H1 (cell line): Measurements from ENCODE around the gene COQ5. TPM values are rescaled to one million over a fixed set of nuclear protein-coding genes. Genes with fewer than 3 reads are reported as not detected.

Source experiments
- CTCF ChIA-PET: fragments of 300-600 bp; sonication (Branson Sonifier 250); formaldehyde crosslinking; loops from one replicate; lab custom pipeline; 2021; ENCODE audit not compliant: partially characterized antibody; lab: Charles Lee
- POLR2A ChIA-PET: fragments of 300-600 bp; sonication (Branson Sonifier 250); formaldehyde crosslinking; loops from one replicate; lab custom pipeline; 2021; ENCODE audit warnings: inconsistent platforms; ENCODE audit not compliant: partially characterized antibody; lab: Charles Lee
- DNase-seq, 2 experiments: peaks; one replicate each; pipeline versions ENCODE4 v3.0.0 to v3.0.0-alpha.2; 2010 to 2022; ENCODE audit warnings: low spot score in 2 of 2, low read depth in 1 of 2, mixed read lengths in 1 of 2
- FAIRE-seq: peaks from 2 replicates; lab custom pipeline; 2011; peaks lifted over from hg19 to GRCh38; lab: Jason Lieb, UNC
- H2AFZ ChIP-seq: 2 replicates; pipeline ENCODE4 v1.8.1; 2012; ENCODE audit warnings: low read length, inconsistent platforms
- H2AK5ac ChIP-seq: 2 replicates; pipeline ENCODE4 v1.6.1; 2013; ENCODE audit warnings: low read depth, low read length
- H2BK120ac ChIP-seq: replicated peaks from 2 replicates; pipeline ENCODE3; 2013; ENCODE audit warnings: low read depth, low read length, inconsistent platforms
- H2BK12ac ChIP-seq: 2 replicates; pipeline ENCODE4 v1.6.1; 2013; ENCODE audit warnings: low read depth, low read length
- H2BK15ac ChIP-seq: 2 replicates; pipeline ENCODE4 v1.6.1; 2013; ENCODE audit warnings: low read length
- H2BK20ac ChIP-seq: 2 replicates; pipeline ENCODE4 v1.6.1; 2013; ENCODE audit warnings: low read length
- H2BK5ac ChIP-seq: 2 replicates; pipeline ENCODE4 v1.6.1; 2013; ENCODE audit warnings: low read depth, low read length
- H3K14ac ChIP-seq: 2 replicates; pipeline ENCODE4 v1.6.1; 2013; ENCODE audit warnings: inconsistent platforms; ENCODE audit not compliant: insufficient read length
- H3K18ac ChIP-seq: 2 replicates; pipeline ENCODE4 v1.6.1; 2013; ENCODE audit warnings: low read length; ENCODE audit errors: extremely low read depth
- H3K23ac ChIP-seq: 2 replicates; pipeline ENCODE4 v1.6.1; 2013; ENCODE audit warnings: inconsistent platforms; ENCODE audit not compliant: insufficient read length
- H3K23me2 ChIP-seq: 2 replicates; pipeline ENCODE4 v1.6.1; 2013; ENCODE audit warnings: low read depth, low read length
- H3K27ac ChIP-seq: 2 replicates; pipeline ENCODE4 v1.6.1; 2011; ENCODE audit warnings: low read depth, low read length, inconsistent platforms
- H3K27me3 ChIP-seq, 4 experiments: replicated peaks in 1 of 4; 1 replicate in 1 of 4; 2 replicates in 3 of 4; pipeline versions ENCODE4 v1.6.1 to v1.8.1; 2011 to 2013; ENCODE audit warnings: low read length in 3 of 4, mild to moderate bottlenecking in 3 of 4, inconsistent platforms in 2 of 4, mixed read lengths in 2 of 4, moderate library complexity in 1 of 4; ENCODE audit not compliant: control insufficient read depth in 3 of 4, insufficient read depth in 3 of 4; ENCODE audit errors: extremely low read depth in 1 of 4
- H3K36me3 ChIP-seq, 4 experiments: 2 replicates each; pipeline versions ENCODE4 v1.6.1 to v1.8.1; 2011 to 2013; ENCODE audit warnings: mild to moderate bottlenecking in 4 of 4, low read length in 3 of 4, moderate library complexity in 2 of 4, control low read depth in 1 of 4, inconsistent platforms in 1 of 4; ENCODE audit not compliant: insufficient read depth in 4 of 4, control insufficient read depth in 2 of 4
- H3K4ac ChIP-seq: replicated peaks from 2 replicates; pipeline ENCODE3; 2013; ENCODE audit warnings: low read length, low read depth, mixed read lengths, inconsistent platforms; ENCODE audit not compliant: insufficient read length
- H3K4me1 ChIP-seq, 4 experiments: replicated peaks in 1 of 4; 1 replicate in 1 of 4; 2 replicates in 3 of 4; pipeline versions ENCODE4 v1.6.1 to v1.8.1; 2011 to 2013; ENCODE audit warnings: low read length in 3 of 4, inconsistent platforms in 2 of 4, mixed read lengths in 1 of 4; ENCODE audit not compliant: insufficient read depth in 4 of 4, control insufficient read depth in 3 of 4
- H3K4me2 ChIP-seq, 2 experiments: 2 replicates each; pipeline versions ENCODE4 v1.6.1 to v1.8.1; 2011 to 2013; ENCODE audit warnings: low read depth in 2 of 2, low read length in 2 of 2, control low read depth in 1 of 2, inconsistent platforms in 1 of 2, mild to moderate bottlenecking in 1 of 2; ENCODE audit not compliant: insufficient read depth in 1 of 2
- H3K4me3 ChIP-seq, 4 experiments: fragments of 200-600, 300-600 bp in 1 of 4; sonication (generic), shearing (Covaris generic), sonication (Bioruptor Twin) in 1 of 4; 2 replicates each; pipeline versions ENCODE4 v1.5.1 to v1.8.1; 2011 to 2016; ENCODE audit warnings: low read length in 4 of 4, low read depth in 3 of 4, control low read depth in 2 of 4, inconsistent platforms in 2 of 4, mild to moderate bottlenecking in 2 of 4, mixed read lengths in 1 of 4, moderate library complexity in 1 of 4; ENCODE audit not compliant: insufficient read depth in 2 of 4; ENCODE audit errors: extremely low read depth in 1 of 4
- H3K56ac ChIP-seq: replicated peaks from 2 replicates; pipeline ENCODE3; 2013; ENCODE audit warnings: low read depth, mild to moderate bottlenecking, mixed read lengths, low read length, inconsistent platforms; ENCODE audit not compliant: insufficient read length
- H3K79me1 ChIP-seq: 2 replicates; pipeline ENCODE4 v1.6.1; 2013; ENCODE audit warnings: low read depth, low read length, control low read depth
- H3K79me2 ChIP-seq, 2 experiments: 2 replicates each; pipeline versions ENCODE4 v1.6.1 to v1.8.1; 2012 to 2013; ENCODE audit warnings: low read length in 2 of 2, mild to moderate bottlenecking in 2 of 2, inconsistent platforms in 1 of 2; ENCODE audit not compliant: insufficient read depth in 2 of 2, control insufficient read depth in 1 of 2
- H3K9ac ChIP-seq, 4 experiments: replicated peaks in 1 of 4; 1 replicate in 1 of 4; 2 replicates in 3 of 4; pipeline versions ENCODE4 v1.6.1 to v1.8.1; 2011 to 2013; ENCODE audit warnings: low read depth in 3 of 4, low read length in 3 of 4, control low read depth in 2 of 4, mild to moderate bottlenecking in 2 of 4, moderate library complexity in 2 of 4, inconsistent platforms in 1 of 4; ENCODE audit errors: extremely low read depth in 1 of 4
- H3K9me3 ChIP-seq, 2 experiments: 2 replicates each; pipeline versions ENCODE4 v1.6.1 to v1.8.1; 2012 to 2013; ENCODE audit warnings: mild to moderate bottlenecking in 2 of 2, moderate library complexity in 2 of 2, control low read depth in 1 of 2, inconsistent platforms in 1 of 2, low read depth in 1 of 2, low read length in 1 of 2, mixed read lengths in 1 of 2; ENCODE audit not compliant: insufficient read depth in 2 of 2
- H4K20me1 ChIP-seq, 2 experiments: replicated peaks in 1 of 2; 2 replicates each; pipeline versions ENCODE3 to v1.8.1; 2011 to 2013; ENCODE audit warnings: inconsistent platforms in 2 of 2, low read length in 2 of 2, mild to moderate bottlenecking in 1 of 2; ENCODE audit not compliant: insufficient read depth in 2 of 2, control insufficient read depth in 1 of 2
- H4K5ac ChIP-seq: 2 replicates; pipeline ENCODE4 v1.6.1; 2013; ENCODE audit warnings: low read length, low read depth, mixed read lengths, inconsistent platforms; ENCODE audit not compliant: insufficient read length
- H4K8ac ChIP-seq: 2 replicates; pipeline ENCODE4 v1.8.0; 2013; ENCODE audit warnings: mild to moderate bottlenecking, moderate library complexity, low read length, inconsistent platforms; ENCODE audit not compliant: insufficient read depth; ENCODE audit errors: extremely low read depth
- H4K91ac ChIP-seq: replicated peaks from 2 replicates; pipeline ENCODE3; 2013; ENCODE audit warnings: low read length, mixed read lengths, inconsistent platforms; ENCODE audit not compliant: insufficient read length
- ASH2L ChIP-seq: fragments of 200-600, 300-600 bp; sonication (generic); IDR thresholded peaks from one replicate; pipeline ENCODE4 v1.7.1; 2017; ENCODE audit warnings: low read length
- BRCA1 ChIP-seq: IDR thresholded peaks from 2 replicates; pipeline ENCODE4 v1.6.1; 2012; ENCODE audit warnings: low read depth, low read length, improper control_type of control experiment
- CEBPB ChIP-seq: IDR thresholded peaks from 2 replicates; pipeline ENCODE4 v1.6.1; 2012; ENCODE audit warnings: low read depth, low read length
- CHD2 ChIP-seq: IDR thresholded peaks from 2 replicates; pipeline ENCODE4 v1.6.1; 2012; ENCODE audit warnings: low read length, improper control_type of control experiment
- CREB1 ChIP-seq: IDR thresholded peaks from 2 replicates; pipeline ENCODE4 v1.6.1; 2012; ENCODE audit warnings: inconsistent platforms
- KDM4A ChIP-seq: IDR thresholded peaks from one replicate; pipeline ENCODE4 v1.7.1; 2012; ENCODE audit warnings: low read depth, mild to moderate bottlenecking, moderate library complexity, low read length, inconsistent platforms; ENCODE audit not compliant: severe bottlenecking
- RFX5 ChIP-seq: IDR thresholded peaks from 2 replicates; pipeline ENCODE4 v1.6.1; 2011; ENCODE audit warnings: low read depth, low read length, improper control_type of control experiment, borderline replicate concordance
- SIX5 ChIP-seq: IDR thresholded peaks from 2 replicates; pipeline ENCODE4 v1.6.1; 2011; ENCODE audit warnings: mild to moderate bottlenecking, low read depth, low read length
- SP1 ChIP-seq: IDR thresholded peaks from 2 replicates; pipeline ENCODE4 v1.6.1; 2011; ENCODE audit warnings: low read depth, low read length
- SRF ChIP-seq: IDR thresholded peaks from 2 replicates; pipeline ENCODE4 v1.6.1; 2011; ENCODE audit warnings: mild to moderate bottlenecking, low read depth, low read length, moderate library complexity
- TCF12 ChIP-seq: IDR thresholded peaks from 2 replicates; pipeline ENCODE4 v1.6.1; 2011; ENCODE audit warnings: low read depth, mild to moderate bottlenecking, low read length
- WGBS, 2 experiments: shearing (Covaris generic) in 1 of 2; methylation state at CpG; one replicate each; pipeline versions ENCODE4 v1.1.6 to v1.1.7; 2013 to 2015; ENCODE audit warnings: low lambda C conversion rate in 2 of 2, mixed read lengths in 2 of 2, inconsistent platforms in 1 of 2, low coverage in 1 of 2, missing lambda C conversion rate in 1 of 2; ENCODE audit not compliant: insufficient replicate concordance in 2 of 2, insufficient coverage in 1 of 2, insufficient read length in 1 of 2; ENCODE audit errors: extremely low coverage in 1 of 2, missing lambda C conversion rate in 1 of 2; 5-methylcytosine and 5-hydroxymethylcytosine counted together
- polyA plus RNA-seq, 7 experiments: library from polyadenylated mRNA; depleted of rRNA in 3 of 7; stranded (reverse) in 5 of 7; unstranded in 2 of 7; fragments of >200 nt in 5 of 7; fragments of 200-250 nt in 2 of 7; gene quantifications; 1 replicate in 5 of 7; 2 replicates in 1 of 7; 4 replicates in 1 of 7; pipeline versions ENCODE4 v1.2.1 to v1.2.3, GENCODE V29; 2011 to 2013; ENCODE audit warnings: missing spikeins in 2 of 7, mixed read lengths in 2 of 7
- total RNA-seq: library from RNA; stranded (reverse); fragmentation: NEBNext Ultra II Directional; extraction: Animal tissue kit (Norgen Biotek cat#: 25700); gene quantifications from 2 replicates; pipeline ENCODE4 v1.2.1, GENCODE V29; 2021
- TF ChIP-seq, protein P1 (sequence below): IDR thresholded peaks from 2 replicates; pipeline ENCODE4 v1.6.1; 2011; ENCODE audit warnings: low read length, improper control_type of control experiment

Gene COQ5
- total and polyA plus RNA-seq, 2 of the 8 experiments (the other 6 are each of a cell fraction or from before 2014, with no cell fraction given) = 35.1 to 35.8 TPM

DNA sequence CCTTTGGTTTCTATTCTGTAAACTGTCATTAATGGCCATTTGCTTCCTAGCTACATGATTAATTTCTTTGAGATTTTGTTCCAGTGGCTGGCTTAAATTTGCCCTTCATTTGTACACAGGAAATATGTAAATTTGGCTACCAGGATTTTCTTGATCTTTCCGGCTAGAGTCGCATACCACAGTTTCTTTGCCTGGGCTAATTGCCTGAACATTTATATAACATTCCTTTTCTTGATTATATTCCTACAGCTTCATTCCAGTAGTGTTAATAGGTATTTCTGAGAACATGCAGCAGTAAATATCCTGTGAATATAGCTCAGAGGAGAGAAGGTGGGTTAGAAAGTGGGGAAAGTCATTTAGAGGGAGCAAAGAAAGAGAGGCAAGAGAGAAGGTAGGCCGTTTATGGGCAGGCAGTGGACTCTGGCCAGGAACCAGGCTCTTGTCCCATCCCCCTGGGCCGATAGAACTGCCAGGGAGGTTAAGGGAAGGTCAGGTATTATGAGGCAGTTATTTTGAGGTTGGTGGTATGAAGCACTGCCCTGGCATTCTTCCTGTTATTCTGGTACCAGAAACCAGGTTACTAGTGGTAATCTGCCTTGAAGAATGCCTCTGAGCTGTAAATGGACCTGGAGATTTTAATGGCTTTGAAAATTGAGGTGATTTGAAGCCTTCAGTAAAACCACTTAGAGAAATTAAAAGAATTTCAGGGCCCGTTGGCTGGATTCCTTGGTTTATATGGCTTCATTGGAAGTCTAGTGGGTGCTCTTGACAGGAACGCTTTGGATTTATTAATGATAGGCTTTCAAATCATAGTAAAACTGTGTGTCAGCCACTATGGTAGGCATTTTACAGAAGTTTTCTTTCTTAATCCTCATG, 9.6 kb upstream of the COQ5 start:
- Histone ChIP-seq H3K23ac (no peak overlapping the region), H3K79me1 (peaks cover 8% of the 10 kb centered on the region), H4K20me1 (peaks cover 17 to 26% of the 10 kb centered on the region in 2 experiments), H3K27me3 (no peaks in the 10 kb centered on the region), H2AFZ (no peak overlapping the region), H2AK5ac (no peak overlapping the region), H3K4me1 (peaks cover 3 to 8% (median 6%) of the 10 kb centered on the region in 4 experiments; a peak in 5 of 7 replicates), H3K18ac (no peak overlapping the region), H3K79me2 (peaks cover 32 to 86% of the 10 kb centered on the region in 2 experiments), H3K4me3 (no peak overlapping the region), H3K56ac (no peak overlapping the region), H3K9me3 (no peaks in the 10 kb centered on the region; a peak in 1 of 4 replicates), H2BK120ac (no peak overlapping the region), H4K5ac (no peak overlapping the region), H4K91ac (no peak overlapping the region), H3K4ac (no peak overlapping the region), H3K27ac (no peak overlapping the region), H4K8ac (no peak overlapping the region), H3K9ac (no peak overlapping the region), H3K36me3 (peaks cover 0 to 16% (median 2%) of the 10 kb centered on the region in 4 experiments; a peak in 2 of 8 replicates), H2BK12ac (no peak overlapping the region), H3K23me2 (peaks cover 3% of the 10 kb centered on the region; the same call in 1 of the 2 replicates), H3K4me2 (peak overlapping the region in 1 of 2 experiments; percentile 91; a peak in 1 of 4 replicates), H2BK5ac (no peak overlapping the region), H3K14ac (no peak overlapping the region), H2BK20ac (no peak overlapping the region), H2BK15ac (no peak overlapping the region)
- 84% methylated on average over 6 of the region's 6 CpGs; no CpG with 5 or more reads in 1 of the 2 experiments for WGBS, 2 experiments
- CTCF ChIA-PET = interaction anchor here (0.7 to 1.7 kb wide), 3 partner anchors 23 to 71 kb away, joined by 3 to 4 read pairs (median 3); no protein-coding TSS in a partner anchor
- FAIRE-seq (no peak), DNase-seq (no peak)
- POLR2A ChIA-PET = interaction anchor here (1.4 to 2.1 kb wide), 4 partner anchors 10 to 43 kb away, joined by 3 to 8 read pairs (median 5); partner anchors contain the start of genes COQ5 and DYNLL1
- no peak for TF ChIP-seq CREB1
- TF ChIP-seq CEBPB = no peak
- no peak for TF ChIP-seq BRCA1
- no peak for TF ChIP-seq RFX5
- no peak for TF ChIP-seq CHD2
- no peak for TF ChIP-seq KDM4A
- TF ChIP-seq, protein P1, sequence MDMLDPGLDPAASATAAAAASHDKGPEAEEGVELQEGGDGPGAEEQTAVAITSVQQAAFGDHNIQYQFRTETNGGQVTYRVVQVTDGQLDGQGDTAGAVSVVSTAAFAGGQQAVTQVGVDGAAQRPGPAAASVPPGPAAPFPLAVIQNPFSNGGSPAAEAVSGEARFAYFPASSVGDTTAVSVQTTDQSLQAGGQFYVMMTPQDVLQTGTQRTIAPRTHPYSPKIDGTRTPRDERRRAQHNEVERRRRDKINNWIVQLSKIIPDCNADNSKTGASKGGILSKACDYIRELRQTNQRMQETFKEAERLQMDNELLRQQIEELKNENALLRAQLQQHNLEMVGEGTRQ = no peak
- no peak for TF ChIP-seq SIX5
- no peak for TF ChIP-seq SP1
- no peak for TF ChIP-seq ASH2L
- TF ChIP-seq SRF = no peak
- TF ChIP-seq TCF12 = no peak
